ENCODE data around the gene ADRA2C.

Gene ADRA2C

GRCh38 chr4:3810111-3810680, 44.0 kb downstream of the ADRA2C start:
- Histone ChIP-seq H3K9me3 (ENCODE audit: control insufficient read depth, low read length) (no peaks in the 10 kb centered on the region), H3K27me3 (ENCODE audit: control insufficient read depth, insufficient read depth, low read length) (no peaks in the 10 kb centered on the region), H3K79me2 (no peaks in the 10 kb centered on the region), H3K4me1 (no peaks in the 10 kb centered on the region), H3K27ac (no peak overlapping the region), H3K4me3 (ENCODE audit: low read depth, low read length) (no peak overlapping the region), H3K4me2 (ENCODE audit: low read length) (no peak overlapping the region), H3K9ac (no peak overlapping the region), H3K36me3 (ENCODE audit: control insufficient read depth, insufficient read depth, low read length) (no peaks in the 10 kb centered on the region), H2AFZ (no peak overlapping the region)
- TF ChIP-seq CTCF (IDR thresholded peaks at IDR 0.05) = no peak

GRCh38 chr4:3810796-3811485, 44.8 kb downstream of the ADRA2C start:
- H3K4me3 ChIP-seq (ENCODE audit: low read depth, low read length) = no peak overlapping the region
- no peak overlapping the region for H3K9ac ChIP-seq
- no peak for TF ChIP-seq CTCF (IDR thresholded peaks at IDR 0.05)
- no peaks in the 10 kb centered on the region for H3K36me3 ChIP-seq (ENCODE audit: control insufficient read depth, insufficient read depth, low read length)
- H3K9me3 ChIP-seq (ENCODE audit: control insufficient read depth, low read length) = no peaks in the 10 kb centered on the region
- no peaks in the 10 kb centered on the region for H3K27me3 ChIP-seq (ENCODE audit: control insufficient read depth, insufficient read depth, low read length)
- H2AFZ ChIP-seq = no peak overlapping the region
- H3K79me2 ChIP-seq = no peaks in the 10 kb centered on the region
- no peaks in the 10 kb centered on the region for H3K4me1 ChIP-seq
- H3K27ac ChIP-seq = no peak overlapping the region
- no peak overlapping the region for H3K4me2 ChIP-seq (ENCODE audit: low read length)

GRCh38 chr4:3811621-3812020, 45.4 kb downstream of the ADRA2C start:
- no peaks in the 10 kb centered on the region for H3K27me3 ChIP-seq (ENCODE audit: control insufficient read depth, insufficient read depth, low read length)

GRCh38 chr4:3812211-3812934, 46.2 kb downstream of the ADRA2C start:
- TF ChIP-seq CTCF (IDR thresholded peaks at IDR 0.05) = no peak
- Histone ChIP-seq H3K27me3 (ENCODE audit: control insufficient read depth, insufficient read depth, low read length) (no peaks in the 10 kb centered on the region), H3K9me3 (ENCODE audit: control insufficient read depth, low read length) (no peaks in the 10 kb centered on the region), H3K4me1 (no peaks in the 10 kb centered on the region), H3K36me3 (ENCODE audit: control insufficient read depth, insufficient read depth, low read length) (no peaks in the 10 kb centered on the region), H3K9ac (no peak overlapping the region), H3K4me2 (ENCODE audit: low read length) (no peak overlapping the region), H2AFZ (no peak overlapping the region), H3K79me2 (no peaks in the 10 kb centered on the region), H3K4me3 (ENCODE audit: low read depth, low read length) (no peak overlapping the region), H3K27ac (no peak overlapping the region)

More at GRCh38 chr4:3811621-3812020, 45.4 kb downstream of the ADRA2C start:
- Histone ChIP-seq H3K9me3 (ENCODE audit: control insufficient read depth, low read length) (no peaks in the 10 kb centered on the region), H3K4me1 (no peaks in the 10 kb centered on the region), H3K27ac (no peak overlapping the region), H3K9ac (no peak overlapping the region), H3K4me2 (ENCODE audit: low read length) (no peak overlapping the region), H3K79me2 (no peaks in the 10 kb centered on the region), H3K36me3 (ENCODE audit: control insufficient read depth, insufficient read depth, low read length) (no peaks in the 10 kb centered on the region), H3K4me3 (ENCODE audit: low read depth, low read length) (no peak overlapping the region), H2AFZ (no peak overlapping the region)
- no peak for TF ChIP-seq CTCF (IDR thresholded peaks at IDR 0.05)

Measured in parathyroid adenoma (tissue), 2 donors.